GM19452 (cell line): ENCODE measurements around the gene EPB41L4A.

Experiments used
- ATAC-seq: cut with Tn5 transposase; IDR thresholded peaks from one replicate; pipeline ENCODE4 v1.9.1; 2021; ENCODE audit not compliant: unreplicated experiment

The EPB41L4A gene

GRCh38 chr5:112356178-112356956 lies 62.7 kb downstream of the EPB41L4A start:
- no peak for ATAC-seq

GRCh38 chr5:112355058-112355685 lies 63.9 kb downstream of the EPB41L4A start:
- ATAC-seq = no peak

- no peak for ATAC-seq
Measured at GRCh38 chr5:112353678-112354077, 65.4 kb downstream of the EPB41L4A start.

- ATAC-seq = no peak
Measured at GRCh38 chr5:112351225-112351624, 67.9 kb downstream of the EPB41L4A start.

- no peak for ATAC-seq
Measured at GRCh38 chr5:112350626-112351025, 68.5 kb downstream of the EPB41L4A start.

- ATAC-seq = no peak
Measured at GRCh38 chr5:112349371-112349770, 69.7 kb downstream of the EPB41L4A start.

- no peak for ATAC-seq
Measured at GRCh38 chr5:112348915-112349314, 70.2 kb downstream of the EPB41L4A start.

GRCh38 chr5:112348387-112348786 lies 70.7 kb downstream of the EPB41L4A start:
- ATAC-seq = no peak

- peak; percentile 64 for ATAC-seq
Measured at GRCh38 chr5:112346411-112347044, 72.5 kb downstream of the EPB41L4A start.

GRCh38 chr5:112344540-112344939 lies 74.5 kb downstream of the EPB41L4A start:
- ATAC-seq = no peak

GRCh38 chr5:112342389-112342788 lies 76.7 kb downstream of the EPB41L4A start:
- no peak for ATAC-seq

GRCh38 chr5:112339761-112340160 lies 79.3 kb downstream of the EPB41L4A start:
- no peak for ATAC-seq

- ATAC-seq = no peak
Measured at GRCh38 chr5:112338681-112339337, 80.3 kb downstream of the EPB41L4A start.

GRCh38 chr5:112333331-112333781 lies 85.7 kb downstream of the EPB41L4A start:
- no peak for ATAC-seq

- ATAC-seq = no peak
Measured at GRCh38 chr5:112331892-112332291, 87.2 kb downstream of the EPB41L4A start.

- ATAC-seq = peak; percentile 95
Measured at GRCh38 chr5:112329419-112330090, 89.5 kb downstream of the EPB41L4A start.

- no peak for ATAC-seq
Measured at GRCh38 chr5:112323166-112323565, 95.9 kb downstream of the EPB41L4A start.

GRCh38 chr5:112320408-112320807 lies 98.7 kb downstream of the EPB41L4A start:
- no peak for ATAC-seq

- ATAC-seq = no peak
Measured at GRCh38 chr5:112318346-112318745, 100.7 kb downstream of the EPB41L4A start.

- no peak for ATAC-seq
Measured at GRCh38 chr5:112317866-112318265, 101.2 kb downstream of the EPB41L4A start.

- no peak for ATAC-seq
Measured at GRCh38 chr5:112316731-112317130, 102.3 kb downstream of the EPB41L4A start.
